Activated naive CD4-positive, alpha-beta T cell treated with anti-CD3 and anti-CD28 coated beads, Interleukin-2, amount 10 ng/mL, durations not matched to agents 7 days and 5 days (primary cell): ENCODE measurements around the gene EBPL.
"Not testable (repeated sequence)": the region's sequence is repeated elsewhere in the genome, so short reads cannot be mapped to it uniquely, and the experiment has no call there.

Experiments used
- CTCF ChIA-PET: fragments of 350-600 bp; sonication (Branson Sonifier 250); formaldehyde crosslinking; loops from one replicate; lab custom pipeline; 2021; ENCODE audit warnings: antibody characterized with exemption; lab: Charles Lee
- DNase-seq: peaks from one replicate; pipeline ENCODE4 v3.0.0-alpha.2; 2020
- H3K27ac Mint-ChIP-seq: one replicate; pipeline ENCODE4 v1.8.0; 2021; ENCODE audit warnings: mild to moderate bottlenecking, moderate library complexity, mixed read lengths
- H3K27me3 Mint-ChIP-seq: one replicate; pipeline ENCODE4 v1.8.0; 2021; ENCODE audit warnings: mild to moderate bottlenecking, mixed read lengths
- H3K36me3 Mint-ChIP-seq: one replicate; pipeline ENCODE4 v1.8.0; 2021; ENCODE audit warnings: mixed read lengths
- H3K4me1 Mint-ChIP-seq: one replicate; pipeline ENCODE4 v1.8.0; 2021; ENCODE audit warnings: mixed read lengths
- H3K4me3 Mint-ChIP-seq: one replicate; pipeline ENCODE4 v1.8.0; 2021; ENCODE audit warnings: mild to moderate bottlenecking, moderate library complexity, mixed read lengths
- H3K9me3 Mint-ChIP-seq: one replicate; pipeline ENCODE4 v1.8.0; 2021; ENCODE audit warnings: mixed read lengths

EBPL gene

GRCh38 chr13:49612042-49612441 is 79.2 kb downstream of the EBPL start:
- H3K4me1 Mint-ChIP-seq, DNase-seq, H3K36me3 Mint-ChIP-seq, H3K9me3 Mint-ChIP-seq, H3K4me3 Mint-ChIP-seq, H3K27me3 Mint-ChIP-seq, H3K27ac Mint-ChIP-seq: not testable (repeated sequence)
- CTCF ChIA-PET: interaction anchor here (0.9 kb wide), 1 partner anchor 10 kb away, joined by 3 read pairs; no protein-coding TSS in a partner anchor
